GM19463 (cell line): ENCODE results near the gene HSFX2.
"Not testable (repeated sequence)": the region's sequence is repeated elsewhere in the genome, so short reads cannot be mapped to it uniquely, and the experiment has no call there.

ENCODE experiments used
- ATAC-seq: cut with Tn5 transposase; IDR thresholded peaks from one replicate; pipeline ENCODE4 v1.9.1; 2021; ENCODE audit warnings: mild to moderate bottlenecking, moderate library complexity; ENCODE audit not compliant: unreplicated experiment

HSFX2 gene

GRCh38 chrX:149590993-149591392 is 4.1 kb downstream of the HSFX2 start:
- ATAC-seq: not testable (repeated sequence)

- ATAC-seq: not testable (repeated sequence)
Measured at GRCh38 chrX:149587359-149587758, 7.8 kb downstream of the HSFX2 start, which contains the start of gene MAGEA9B. MAGEA9B (minus strand) TSS chrX:149587459; CDS start chrX:149583179, 4,280 bp downstream.

- not testable (repeated sequence) for ATAC-seq
Measured at GRCh38 chrX:149585631-149586030, 9.5 kb downstream of the HSFX2 start.

GRCh38 chrX:149573456-149573855 is 21.7 kb downstream of the HSFX2 start:
- peak; percentile 97 for ATAC-seq

- no peak for ATAC-seq
Measured at GRCh38 chrX:149572743-149573142, 22.4 kb downstream of the HSFX2 start.

GRCh38 chrX:149571770-149572169 is 23.3 kb downstream of the HSFX2 start:
- no peak for ATAC-seq

- ATAC-seq: no peak
Measured at GRCh38 chrX:149570668-149571067, 24.4 kb downstream of the HSFX2 start.

- no peak for ATAC-seq
Measured at GRCh38 chrX:149569770-149570169, 25.3 kb downstream of the HSFX2 start.

GRCh38 chrX:149568701-149569296 is 26.3 kb downstream of the HSFX2 start:
- ATAC-seq: no peak

- ATAC-seq: no peak
Measured at GRCh38 chrX:149567621-149568417, 27.3 kb downstream of the HSFX2 start.

- ATAC-seq: no peak
Measured at GRCh38 chrX:149563359-149563758, 31.8 kb downstream of the HSFX2 start.

GRCh38 chrX:149555251-149555650 is 39.9 kb downstream of the HSFX2 start:
- ATAC-seq: not testable (repeated sequence)

GRCh38 chrX:149551939-149552248 is 43.2 kb downstream of the HSFX2 start:
- not testable (repeated sequence) for ATAC-seq

GRCh38 chrX:149551245-149551938 is 43.7 kb downstream of the HSFX2 start:
- ATAC-seq: peak; percentile 43

GRCh38 chrX:149550454-149550853 is 44.7 kb downstream of the HSFX2 start:
- ATAC-seq: not testable (repeated sequence)

GRCh38 chrX:149549701-149550100 is 45.4 kb downstream of the HSFX2 start, which contains the start of gene HSFX3:
HSFX3 (minus strand) TSS chrX:149549924; CDS start chrX:149549852, 72 bp downstream.
- not testable (repeated sequence) for ATAC-seq

- not testable (repeated sequence) for ATAC-seq
Measured at GRCh38 chrX:149547782-149548181, 47.3 kb downstream of the HSFX2 start.

- ATAC-seq: not testable (repeated sequence)
Measured at GRCh38 chrX:149546962-149547361, 48.2 kb downstream of the HSFX2 start.

- peak; percentile 59 for ATAC-seq
Measured at GRCh38 chrX:149545545-149546543, 49.3 kb downstream of the HSFX2 start.
